HG02642 (cell line): ENCODE results near the gene ATG9B.

Experiments used
- ATAC-seq: cut with Tn5 transposase; IDR thresholded peaks from one replicate; pipeline ENCODE4 v1.9.1; 2021; ENCODE audit warnings: mild to moderate bottlenecking; ENCODE audit not compliant: unreplicated experiment, poor library complexity

ATG9B gene

GRCh38 chr7:150986556-150986955, 37.7 kb downstream of the ATG9B start:
- ATAC-seq: no peak

DNA sequence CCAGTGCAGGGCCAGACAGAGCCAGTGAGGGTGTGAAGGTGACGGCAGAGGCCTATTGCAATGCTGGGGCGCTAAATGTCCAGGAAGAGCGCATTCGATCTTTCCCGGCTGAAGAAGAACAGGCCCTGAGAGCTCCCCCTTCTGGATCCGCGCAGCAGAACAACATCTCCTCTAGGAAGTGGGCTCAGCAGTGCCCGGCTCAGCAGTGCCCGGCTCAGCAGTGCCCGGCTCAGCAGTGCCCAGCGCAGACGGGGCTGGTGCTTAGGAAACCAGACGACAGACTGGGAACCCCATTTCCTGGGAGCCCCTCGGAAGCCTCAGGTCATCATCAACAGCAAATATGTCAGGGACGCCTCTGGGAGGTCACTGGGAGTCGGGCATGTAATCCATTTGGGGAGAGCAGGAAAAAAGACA, 38.2 kb downstream of the ATG9B start:
- ATAC-seq: no peak

- no peak for ATAC-seq
Measured at GRCh38 chr7:150983893-150984368, 40.4 kb downstream of the ATG9B start.

- ATAC-seq: no peak
Measured at GRCh38 chr7:150982351-150982750, 41.9 kb downstream of the ATG9B start.

DNA sequence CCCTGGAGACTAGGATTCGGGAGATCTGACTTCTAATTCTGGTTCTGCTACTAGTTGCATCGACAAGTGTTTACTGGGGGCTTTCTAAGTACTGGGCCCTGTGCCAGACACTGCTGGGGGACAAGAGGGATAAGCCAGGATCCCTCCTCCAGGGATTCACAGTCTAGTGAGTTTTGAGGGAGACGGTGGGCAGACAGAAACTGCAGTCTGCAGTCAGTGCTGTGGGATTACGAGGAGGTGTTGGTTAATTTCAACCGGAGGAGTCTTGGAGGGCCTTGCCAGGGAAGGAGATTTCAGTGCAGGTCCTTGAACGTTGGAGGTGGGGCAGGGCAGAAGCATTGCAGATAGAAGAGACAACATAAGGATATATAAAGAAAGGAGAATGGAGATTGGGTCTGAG, 42.6 kb downstream of the ATG9B start:
- no peak for ATAC-seq

GRCh38 chr7:150980663-150981062, 43.6 kb downstream of the ATG9B start:
- no peak for ATAC-seq

GRCh38 chr7:150979713-150980390, 44.4 kb downstream of the ATG9B start:
- ATAC-seq: no peak

GRCh38 chr7:150978126-150978789, 46.0 kb downstream of the ATG9B start, which contains the start of gene KCNH2:
TSS of gene KCNH2 (minus strand) at chr7:150978321. CDS start at chr7:150977913, 408 bp downstream.
- no peak for ATAC-seq

DNA sequence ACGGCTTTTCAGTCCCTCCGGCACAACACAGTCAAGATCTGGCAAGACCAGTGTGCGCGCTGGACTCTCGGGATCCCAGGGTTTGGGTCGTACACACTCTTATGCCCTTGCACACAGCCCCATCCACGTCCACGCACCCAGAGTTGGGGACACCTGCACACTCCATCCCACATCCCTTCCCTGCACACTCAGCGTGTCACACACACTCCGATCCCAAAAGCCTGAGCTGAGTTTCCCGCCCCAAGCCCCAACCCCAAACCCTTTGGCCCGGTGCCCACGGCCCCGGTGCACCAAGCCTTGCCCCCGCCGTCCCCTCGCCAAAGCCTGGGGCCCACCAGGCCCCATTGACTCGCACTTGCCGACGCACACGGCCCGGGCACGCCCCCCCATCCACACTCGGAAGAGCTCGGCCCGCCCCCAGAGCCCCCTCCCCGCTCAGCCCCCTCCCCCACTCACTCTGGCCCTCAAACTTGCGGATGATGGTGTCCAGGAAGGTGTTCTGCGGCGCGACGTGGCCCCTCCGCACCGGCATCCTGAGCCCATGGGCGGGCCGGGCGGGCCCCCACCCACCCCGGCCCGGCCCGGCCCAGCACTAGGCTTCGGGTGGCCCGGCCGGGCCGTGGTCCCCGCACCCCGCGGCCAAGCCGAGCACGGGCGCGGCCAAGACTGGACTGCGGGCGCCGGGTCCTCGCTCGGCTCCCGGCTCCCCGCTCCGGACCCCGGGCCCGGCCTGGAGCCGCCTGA, 46.7 kb downstream of the ATG9B start:
- no peak for ATAC-seq

DNA sequence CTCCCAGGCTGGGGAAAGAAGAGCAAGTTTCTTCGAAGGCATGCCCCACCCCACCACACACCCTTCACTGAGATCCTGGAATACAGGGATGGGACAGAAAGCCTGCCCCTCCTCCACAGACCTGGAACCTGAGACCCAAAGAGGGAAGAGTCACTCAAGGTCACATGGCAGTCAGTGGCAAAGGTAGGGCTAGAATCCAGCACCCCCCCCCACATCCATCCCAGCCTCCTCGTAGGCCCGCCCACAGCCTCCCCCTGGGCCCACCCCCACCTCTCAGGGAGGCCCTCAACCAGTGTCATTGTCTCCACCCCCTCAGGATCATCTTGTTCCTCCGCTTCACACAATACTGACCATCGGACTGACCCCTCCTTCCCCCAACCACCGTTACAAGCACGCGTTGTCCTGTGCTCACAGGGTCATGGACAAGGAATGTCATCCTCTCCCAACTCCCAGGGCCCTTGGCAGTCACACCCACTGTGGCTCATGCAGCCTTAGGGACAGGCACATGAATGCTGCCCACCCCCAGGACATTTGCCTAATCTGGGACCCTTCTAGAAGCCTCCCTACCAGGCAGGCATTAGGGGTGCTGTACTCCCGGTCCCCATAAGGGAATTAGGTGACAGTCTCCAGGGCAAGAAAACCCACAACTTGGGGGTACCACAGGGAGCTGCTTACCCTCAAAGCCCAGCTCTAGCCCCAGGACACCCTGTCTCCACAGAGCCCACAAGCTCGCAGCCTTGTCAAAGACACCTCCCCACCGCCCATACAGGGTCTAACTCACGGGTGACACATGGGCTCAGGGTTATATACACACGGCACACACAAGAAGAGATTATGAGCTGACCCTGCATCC, 47.5 kb downstream of the ATG9B start:
- ATAC-seq: no peak

DNA sequence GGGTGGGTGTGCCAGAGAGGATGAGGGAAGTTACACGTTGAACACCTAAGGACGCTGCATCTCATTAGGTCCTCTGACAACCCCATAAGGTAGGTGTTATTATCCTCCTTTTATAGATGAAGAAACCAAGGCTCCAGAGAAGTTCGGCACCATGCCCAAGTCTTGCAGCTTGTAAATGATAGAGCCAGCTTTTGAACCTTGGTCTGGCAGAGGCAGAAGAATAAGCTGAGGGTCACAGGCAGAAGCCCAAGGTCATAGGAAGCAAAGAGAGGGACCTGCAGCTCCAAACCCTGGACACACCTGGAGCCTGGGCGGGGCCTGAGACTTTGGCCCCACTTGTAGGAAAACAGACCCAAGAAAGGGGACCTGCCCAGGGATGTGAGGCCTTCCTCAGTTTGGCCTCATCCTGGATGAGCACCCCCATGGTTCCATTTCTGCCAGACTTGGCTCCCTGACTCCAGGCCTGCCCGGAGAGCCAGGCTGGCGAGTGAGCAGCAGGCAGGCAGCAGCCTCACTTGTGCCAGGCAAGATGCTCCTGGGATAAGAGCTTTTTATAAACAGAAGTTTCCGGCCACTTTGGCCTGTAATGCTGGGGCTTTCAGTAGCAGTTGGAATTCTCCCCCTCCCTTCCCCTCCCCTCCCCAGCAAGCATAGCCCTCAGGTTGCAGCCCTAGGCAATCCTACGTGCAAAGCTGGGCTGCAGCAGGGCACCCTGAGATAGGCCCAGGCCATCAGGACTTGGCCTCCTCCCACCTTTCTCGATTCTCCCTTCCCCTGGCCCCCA, 48.6 kb downstream of the ATG9B start:
- no peak for ATAC-seq

DNA sequence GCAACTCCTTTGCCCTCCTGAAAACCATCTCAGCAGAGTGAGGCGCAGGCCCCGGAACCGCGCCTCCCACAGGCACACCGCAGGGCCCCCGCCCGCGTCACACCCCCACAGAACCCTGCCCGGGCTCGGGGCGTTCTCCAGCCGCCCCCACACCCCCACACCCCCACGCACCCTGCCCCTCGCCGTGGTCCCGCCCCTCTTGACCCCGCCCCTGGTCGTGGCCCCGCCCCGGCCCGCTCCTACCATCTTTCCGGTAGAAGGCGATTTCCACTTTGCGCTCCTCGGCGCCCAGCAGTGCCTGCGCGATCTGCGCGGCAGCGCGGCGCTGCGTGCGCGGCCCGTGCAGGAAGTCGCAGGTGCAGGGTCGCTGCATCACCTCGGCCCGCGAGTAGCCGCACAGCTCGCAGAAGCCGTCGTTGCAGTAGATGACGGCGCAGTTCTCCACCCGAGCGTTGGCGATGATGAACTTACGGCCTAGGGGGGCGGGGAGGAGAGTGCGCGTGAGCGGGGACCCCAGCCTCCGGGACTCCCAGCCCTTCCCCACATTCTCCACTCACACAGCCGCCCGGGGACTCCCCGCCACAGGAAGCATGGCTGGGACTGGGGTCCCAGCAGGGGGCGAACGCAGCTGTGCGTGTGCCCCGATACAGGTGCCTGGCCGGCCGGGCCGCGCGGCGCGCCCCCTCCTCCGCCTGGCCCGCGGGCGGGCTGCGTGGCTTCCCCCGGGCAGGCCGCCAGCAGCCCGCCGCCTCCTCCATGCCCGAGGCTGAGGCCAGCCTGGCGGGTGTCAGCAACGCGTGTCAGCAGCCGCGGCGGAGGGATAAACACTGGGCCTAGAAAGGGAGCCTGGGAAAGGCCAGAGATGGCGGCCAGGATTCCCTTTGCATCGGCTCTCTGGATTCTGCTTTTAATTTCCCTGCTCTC, 49.6 kb downstream of the ATG9B start:
- ATAC-seq: peak; percentile 61

DNA sequence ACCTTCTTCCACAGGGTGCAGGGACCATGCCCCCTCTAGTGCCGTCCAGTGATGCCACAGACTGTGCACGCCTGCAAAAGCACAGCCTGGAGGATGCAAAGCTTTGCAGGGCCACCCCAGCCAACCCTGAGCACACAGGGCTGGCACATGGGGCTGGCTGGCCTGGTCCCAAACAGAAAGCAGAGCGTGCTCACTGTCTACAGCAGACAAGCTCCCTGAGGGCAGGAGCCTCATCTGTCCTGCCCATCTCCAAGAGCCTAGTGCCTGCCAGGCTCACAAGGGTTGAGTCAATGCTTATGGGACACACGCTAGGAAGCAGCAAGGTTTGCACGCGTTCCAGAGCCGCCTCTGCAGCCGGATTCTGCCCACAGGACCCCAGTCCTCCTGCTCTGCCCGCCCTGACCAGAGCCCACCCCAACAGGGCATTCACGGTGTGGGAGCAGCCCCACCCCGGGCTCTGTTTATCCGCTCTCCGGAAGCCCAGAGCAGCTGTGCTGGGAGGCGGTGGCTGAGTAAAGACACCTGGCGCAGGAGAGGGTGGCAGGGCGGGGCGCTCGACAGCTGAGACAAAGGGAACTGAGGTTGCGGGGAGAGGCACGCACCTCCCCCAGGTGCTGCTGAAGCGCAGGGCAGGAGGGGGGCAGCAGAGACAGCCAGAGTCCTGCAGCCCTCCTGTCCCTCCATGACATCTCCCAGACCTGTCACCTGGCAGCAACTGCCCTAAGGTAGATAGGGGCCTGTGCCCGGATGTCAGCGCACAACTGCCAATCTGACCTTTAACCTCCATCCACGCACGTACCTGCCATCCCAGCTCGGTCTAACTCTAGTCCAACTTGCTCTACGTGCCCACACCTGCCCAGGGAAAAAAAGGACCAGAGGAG, 50.5 kb downstream of the ATG9B start:
- ATAC-seq: peak; percentile 4

DNA sequence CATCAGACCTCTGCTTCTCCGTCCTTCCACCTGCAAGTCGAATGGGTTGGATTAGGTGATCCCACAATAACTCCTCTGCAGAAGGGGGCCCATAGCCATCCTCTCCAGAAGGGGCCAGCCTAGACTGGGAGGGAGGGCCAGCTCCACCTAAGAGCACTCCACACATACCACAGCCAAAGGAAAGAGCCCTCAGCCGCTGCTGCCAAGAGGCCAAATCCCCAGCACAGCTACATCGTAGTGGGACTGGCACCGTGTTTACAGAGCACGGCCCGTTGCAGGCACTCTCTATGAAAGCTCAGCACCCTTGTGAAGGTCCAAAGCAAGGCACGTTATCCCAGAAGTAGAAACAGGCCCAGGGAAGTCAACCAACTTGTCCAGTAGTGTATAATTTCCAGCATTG, 51.6 kb downstream of the ATG9B start:
- ATAC-seq: no peak

DNA sequence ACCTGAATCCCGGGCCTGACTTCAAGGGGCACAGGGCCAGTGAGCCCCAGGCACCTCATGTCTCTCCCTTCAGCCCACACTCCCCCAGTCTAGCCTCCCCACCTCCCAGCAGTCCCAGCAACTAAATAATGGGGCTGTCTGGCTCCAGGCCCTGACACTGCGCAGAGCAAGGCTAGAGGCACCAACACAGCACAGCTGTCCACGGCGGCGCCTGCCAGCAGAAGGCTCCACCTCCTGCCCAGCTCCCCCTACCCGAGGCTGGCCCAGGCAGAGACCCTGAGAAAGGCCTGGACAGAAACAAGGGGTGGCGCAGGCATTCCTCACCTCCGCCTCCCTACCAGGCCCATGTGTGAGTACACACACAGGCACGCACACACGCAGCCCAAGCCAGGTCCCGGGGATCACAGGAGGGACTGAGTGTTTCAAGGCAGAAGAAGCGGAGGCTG, 52.2 kb downstream of the ATG9B start:
- no peak for ATAC-seq

- ATAC-seq: no peak
Measured at GRCh38 chr7:150971242-150972022, 52.9 kb downstream of the ATG9B start.

DNA sequence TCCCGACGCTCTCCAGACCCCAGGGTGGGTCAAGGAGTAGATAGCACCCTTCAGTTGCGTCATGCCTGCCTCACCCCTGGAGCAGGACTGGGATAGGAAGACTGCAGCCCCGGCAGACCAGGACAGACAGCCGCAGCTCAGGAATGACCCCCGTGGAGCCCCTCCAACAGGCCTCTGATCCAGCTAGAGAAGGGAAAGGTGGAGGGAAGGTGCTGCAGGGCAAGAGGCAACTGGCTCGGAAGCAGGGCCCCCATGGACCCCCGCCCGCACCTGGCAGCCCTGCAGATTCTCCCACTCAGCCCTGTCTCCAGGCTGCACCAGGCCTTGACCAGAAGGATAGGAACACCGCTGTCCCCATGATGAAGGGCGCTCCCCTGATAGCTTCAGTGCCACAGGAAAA, 53.9 kb downstream of the ATG9B start:
- ATAC-seq: no peak
